KMS-11 (cell line): ENCODE data around the gene CRLF1.

ENCODE experiments used
- H2AFZ ChIP-seq: fragments of 200-600 bp; sonication (generic); 2 replicates; pipeline ENCODE4 v1.6.1; 2016; ENCODE audit warnings: antibody characterized with exemption, mixed run types, low read depth
- H3K27ac ChIP-seq: fragments of 200-600 bp; sonication (generic); 2 replicates; pipeline ENCODE4 v1.6.1; 2016; ENCODE audit warnings: mild to moderate bottlenecking, mixed run types
- H3K27me3 ChIP-seq: fragments of 200-600 bp; sonication (generic); 2 replicates; pipeline ENCODE4 v1.6.1; 2017; ENCODE audit warnings: mild to moderate bottlenecking, low read depth, mixed run types, moderate library complexity; ENCODE audit not compliant: insufficient read depth
- H3K36me3 ChIP-seq: fragments of 200-600 bp; sonication (generic); 2 replicates; pipeline ENCODE4 v1.6.1; 2017; ENCODE audit warnings: mild to moderate bottlenecking, mixed run types; ENCODE audit not compliant: insufficient read depth
- H3K4me1 ChIP-seq: fragments of 200-600 bp; sonication (generic); 2 replicates; pipeline ENCODE4 v1.6.1; 2016; ENCODE audit warnings: mild to moderate bottlenecking, low read depth, mixed run types; ENCODE audit not compliant: poor library complexity, severe bottlenecking
- H3K4me2 ChIP-seq: fragments of 200-600 bp; sonication (generic); 2 replicates; pipeline ENCODE4 v1.7.0; 2016; ENCODE audit warnings: mild to moderate bottlenecking, mixed run types
- H3K4me3 ChIP-seq: fragments of 200-600 bp; sonication (generic); IDR thresholded peaks from 2 replicates; pipeline ENCODE4 v1.6.1; 2017; ENCODE audit warnings: low read depth, low read length, mixed read lengths; ENCODE audit not compliant: insufficient read depth
- H3K79me2 ChIP-seq: fragments of 200-600 bp; sonication (generic); 2 replicates; pipeline ENCODE4 v1.6.1; 2016; ENCODE audit warnings: low read depth, mixed run types; ENCODE audit not compliant: insufficient read depth
- H3K9ac ChIP-seq: fragments of 200-600 bp; sonication (generic); 2 replicates; pipeline ENCODE4 v1.6.1; 2016; ENCODE audit warnings: mild to moderate bottlenecking, mixed run types
- H4K20me1 ChIP-seq: fragments of 200-600 bp; sonication (generic); 2 replicates; pipeline ENCODE4 v1.6.1; 2016; ENCODE audit warnings: mild to moderate bottlenecking, mixed run types; ENCODE audit not compliant: insufficient read depth
- CTCF ChIP-seq: fragments of 200-600 bp; sonication (generic); conservative IDR thresholded peaks from 2 replicates; pipeline ENCODE4 v1.6.1; 2017; ENCODE audit warnings: low read depth, mild to moderate bottlenecking, antibody characterized with exemption, low read length, moderate library complexity, mixed read lengths

Gene CRLF1

GRCh38 chr19:18612051-18612771 lies 5.6 kb upstream of the CRLF1 start:
- Histone ChIP-seq H3K9ac (no peak overlapping the region), H3K36me3 (no peaks in the 10 kb centered on the region), H2AFZ (peak overlapping the region; percentile 41; the same call in 1 of the 2 replicates), H3K4me2 (peak overlapping the region; percentile 63; the same call in 1 of the 2 replicates), H4K20me1 (no peaks in the 10 kb centered on the region), H3K27ac (no peak overlapping the region), H3K27me3 (peaks cover 94% of the 10 kb centered on the region), H3K4me3 (no peak overlapping the region), H3K4me1 (no peaks in the 10 kb centered on the region), H3K79me2 (no peaks in the 10 kb centered on the region)
- no peak for TF ChIP-seq CTCF

GRCh38 chr19:18611327-18612050 lies 4.9 kb upstream of the CRLF1 start:
- Histone ChIP-seq H3K4me2 (peak overlapping the region; percentile 63; the same call in 1 of the 2 replicates), H4K20me1 (no peaks in the 10 kb centered on the region), H3K27ac (no peak overlapping the region), H2AFZ (no peak overlapping the region), H3K27me3 (peaks cover 90% of the 10 kb centered on the region), H3K9ac (no peak overlapping the region), H3K79me2 (no peaks in the 10 kb centered on the region), H3K36me3 (no peaks in the 10 kb centered on the region), H3K4me3 (no peak overlapping the region), H3K4me1 (no peaks in the 10 kb centered on the region)
- no peak for TF ChIP-seq CTCF

- Histone ChIP-seq H3K4me1 (no peaks in the 10 kb centered on the region), H3K27ac (no peak overlapping the region), H3K79me2 (no peaks in the 10 kb centered on the region), H4K20me1 (no peaks in the 10 kb centered on the region), H2AFZ (no peak overlapping the region), H3K9ac (no peak overlapping the region), H3K36me3 (no peaks in the 10 kb centered on the region), H3K4me3 (no peak overlapping the region), H3K27me3 (peaks cover 90% of the 10 kb centered on the region), H3K4me2 (no peak overlapping the region)
- TF ChIP-seq CTCF: no peak
Observed at GRCh38 chr19:18610556-18611326, 4.1 kb upstream of the CRLF1 start.

- no peak overlapping the region for H3K4me3 ChIP-seq
- H3K27me3 ChIP-seq: peaks cover 90% of the 10 kb centered on the region
- H3K79me2 ChIP-seq: no peaks in the 10 kb centered on the region
- no peak overlapping the region for H2AFZ ChIP-seq
- H3K36me3 ChIP-seq: no peaks in the 10 kb centered on the region
- no peak overlapping the region for H3K9ac ChIP-seq
- no peaks in the 10 kb centered on the region for H3K4me1 ChIP-seq
- no peak overlapping the region for H3K27ac ChIP-seq
- no peak overlapping the region for H3K4me2 ChIP-seq
- no peaks in the 10 kb centered on the region for H4K20me1 ChIP-seq
- no peak for TF ChIP-seq CTCF
Observed at GRCh38 chr19:18610245-18610555, 3.6 kb upstream of the CRLF1 start.
